Neural progenitor cell (in vitro differentiated cells): ENCODE results near the gene WLS. TPM values are rescaled to one million over a fixed set of nuclear protein-coding genes. Genes with fewer than 3 reads are reported as not detected.
A peak's percentile ranks its signal among the peaks of the same experiment; 100 is the strongest.

Experiments
- DNase-seq: peaks from one replicate; pipeline ENCODE4 v3.0.0-alpha.2; 2016; ENCODE audit warnings: low spot score
- H2AFZ ChIP-seq: fragments of 200-600 bp; sonication (generic); replicated peaks from 2 replicates; pipeline ENCODE4 v1.6.1; 2016; ENCODE audit warnings: antibody characterized with exemption
- H3F3A ChIP-seq: fragments of 200-600 bp; sonication (generic); 2 replicates; pipeline ENCODE4 v1.6.1; 2016; ENCODE audit warnings: antibody characterized with exemption, low read depth
- H3K27ac ChIP-seq: fragments of 200-600 bp; sonication (generic); 2 replicates; pipeline ENCODE4 v1.5.1; 2016; ENCODE audit warnings: mild to moderate bottlenecking
- H3K27me3 ChIP-seq: fragments of 200-600 bp; sonication (generic); 2 replicates; pipeline ENCODE4 v1.6.1; 2016; ENCODE audit warnings: mild to moderate bottlenecking, moderate library complexity
- H3K36me3 ChIP-seq: fragments of 200-600 bp; sonication (generic); 2 replicates; pipeline ENCODE4 v1.5.1; 2016
- H3K4me1 ChIP-seq: fragments of 200-600 bp; sonication (generic); 2 replicates; pipeline ENCODE4 v1.6.1; 2016; ENCODE audit warnings: mixed run types
- H3K4me2 ChIP-seq: fragments of 200-600 bp; sonication (generic); 2 replicates; pipeline ENCODE4 v1.6.1; 2016
- H3K4me3 ChIP-seq: fragments of 200-600 bp; sonication (generic); 2 replicates; pipeline ENCODE4 v1.5.1; 2016
- H3K79me2 ChIP-seq: fragments of 200-600 bp; sonication (generic); 2 replicates; pipeline ENCODE4 v1.6.1; 2016; ENCODE audit warnings: low read depth
- H3K9ac ChIP-seq: fragments of 200-600 bp; sonication (generic); 2 replicates; pipeline ENCODE4 v1.6.1; 2016
- H3K9me3 ChIP-seq: fragments of 200-600 bp; sonication (generic); 2 replicates; pipeline ENCODE4 v1.5.1; 2016; ENCODE audit warnings: low read depth
- H4K20me1 ChIP-seq: fragments of 200-600 bp; sonication (generic); 2 replicates; pipeline ENCODE4 v1.6.1; 2016; ENCODE audit warnings: low read depth
- H3K27ac Mint-ChIP-seq: 3 replicates; pipeline ENCODE4 v1.8.0; 2021; ENCODE audit warnings: mixed read lengths
- H3K27me3 Mint-ChIP-seq: 2 replicates; pipeline ENCODE4 v1.8.0; 2022; ENCODE audit warnings: low read depth, mild to moderate bottlenecking, inconsistent platforms, moderate library complexity, mixed read lengths; ENCODE audit not compliant: insufficient read depth
- H3K36me3 Mint-ChIP-seq: 3 replicates; pipeline ENCODE4 v1.8.0; 2021; ENCODE audit warnings: mixed read lengths
- H3K4me1 Mint-ChIP-seq: 3 replicates; pipeline ENCODE4 v1.8.0; 2021; ENCODE audit warnings: mixed read lengths
- H3K4me3 Mint-ChIP-seq: 3 replicates; pipeline ENCODE4 v1.8.0; 2021; ENCODE audit warnings: mild to moderate bottlenecking, moderate library complexity, mixed read lengths
- H3K9me3 Mint-ChIP-seq: 3 replicates; pipeline ENCODE4 v1.8.0; 2020; ENCODE audit warnings: mixed read lengths
- EZH2 ChIP-seq: fragments of 200-600 bp; sonication (generic); IDR thresholded peaks from 2 replicates; pipeline ENCODE4 v1.6.1; 2017; ENCODE audit warnings: antibody characterized with exemption, mild to moderate bottlenecking, moderate library complexity
- EZH2phosphoT487 ChIP-seq: fragments of 200-600 bp; sonication (generic); IDR thresholded peaks from 2 replicates; pipeline ENCODE4 v1.6.1; 2017; ENCODE audit warnings: antibody characterized with exemption
- total RNA-seq: library from RNA; depleted of rRNA; stranded (reverse); fragments of >200 nt; gene quantifications from 2 replicates; pipeline ENCODE4 v1.2.3, GENCODE V29; 2015; ENCODE audit warnings: low replicate concordance
- TF ChIP-seq, protein P1 (sequence below): fragments of 200-600 bp; sonication (generic); IDR thresholded peaks from 2 replicates; pipeline ENCODE4 v1.5.1; 2017; ENCODE audit warnings: antibody characterized with exemption, mild to moderate bottlenecking

The WLS gene
- total RNA-seq, 1 donor from 2014 or later, result 259 TPM

DNA sequence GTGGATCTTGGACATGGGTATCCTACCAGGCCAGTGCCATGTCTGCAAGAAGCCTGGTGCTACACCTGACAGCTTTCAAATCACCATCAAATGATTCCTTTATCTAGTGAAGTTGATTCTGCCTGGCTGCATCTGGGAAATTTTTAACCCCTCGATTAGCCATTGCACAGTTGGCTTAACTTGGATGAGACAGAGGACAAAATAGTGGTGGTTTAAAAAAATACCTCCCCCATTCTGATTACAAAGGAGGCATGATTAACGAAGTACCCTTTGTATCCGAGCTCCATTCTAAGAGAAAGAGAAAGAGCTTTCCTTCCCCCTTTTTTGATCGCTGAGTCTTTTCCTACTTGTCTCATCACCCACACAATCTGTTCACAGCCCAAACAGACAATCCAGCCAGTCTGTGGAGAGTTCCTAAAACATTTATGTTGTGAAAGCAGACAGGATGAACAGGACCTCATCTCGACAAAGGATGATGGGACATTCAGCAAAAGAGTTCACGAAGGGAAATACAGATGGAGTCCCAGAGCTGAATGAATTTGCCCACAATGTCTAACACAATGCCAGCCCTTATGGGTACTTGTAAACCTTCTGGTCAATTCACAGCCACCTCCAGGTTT is 20.5 kb downstream of the WLS start:
- Histone ChIP-seq H3K79me2 (peaks cover 94% of the 10 kb centered on the region), H3K9ac (no peak overlapping the region), H3K36me3 (no peaks in the 10 kb centered on the region), H3K4me1 (peaks cover 73% of the 10 kb centered on the region), H3K4me2 (peak overlapping the region; percentile 69), H4K20me1 (peaks cover 37% of the 10 kb centered on the region), H3K9me3 (no peaks in the 10 kb centered on the region), H3K4me3 (peak overlapping the region; percentile 26), H3K27me3 (no peaks in the 10 kb centered on the region), H2AFZ (no peak overlapping the region), H3K27ac (peak overlapping the region; percentile 93), H3F3A (peaks cover 53% of the 10 kb centered on the region)
- Mint-ChIP-seq H3K27ac (peak overlapping the region; percentile 55), H3K27me3 (no peaks in the 10 kb centered on the region), H3K4me3 (peak overlapping the region; percentile 17), H3K9me3 (no peaks in the 10 kb centered on the region), H3K36me3 (peaks cover 40% of the 10 kb centered on the region), H3K4me1 (peaks cover 58% of the 10 kb centered on the region)
- DNase-seq, result peak; percentile 77
- TF ChIP-seq, protein P1, sequence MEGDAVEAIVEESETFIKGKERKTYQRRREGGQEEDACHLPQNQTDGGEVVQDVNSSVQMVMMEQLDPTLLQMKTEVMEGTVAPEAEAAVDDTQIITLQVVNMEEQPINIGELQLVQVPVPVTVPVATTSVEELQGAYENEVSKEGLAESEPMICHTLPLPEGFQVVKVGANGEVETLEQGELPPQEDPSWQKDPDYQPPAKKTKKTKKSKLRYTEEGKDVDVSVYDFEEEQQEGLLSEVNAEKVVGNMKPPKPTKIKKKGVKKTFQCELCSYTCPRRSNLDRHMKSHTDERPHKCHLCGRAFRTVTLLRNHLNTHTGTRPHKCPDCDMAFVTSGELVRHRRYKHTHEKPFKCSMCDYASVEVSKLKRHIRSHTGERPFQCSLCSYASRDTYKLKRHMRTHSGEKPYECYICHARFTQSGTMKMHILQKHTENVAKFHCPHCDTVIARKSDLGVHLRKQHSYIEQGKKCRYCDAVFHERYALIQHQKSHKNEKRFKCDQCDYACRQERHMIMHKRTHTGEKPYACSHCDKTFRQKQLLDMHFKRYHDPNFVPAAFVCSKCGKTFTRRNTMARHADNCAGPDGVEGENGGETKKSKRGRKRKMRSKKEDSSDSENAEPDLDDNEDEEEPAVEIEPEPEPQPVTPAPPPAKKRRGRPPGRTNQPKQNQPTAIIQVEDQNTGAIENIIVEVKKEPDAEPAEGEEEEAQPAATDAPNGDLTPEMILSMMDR, result no peak
- TF ChIP-seq EZH2phosphoT487, result peak; percentile 65
- no peak for TF ChIP-seq EZH2

DNA sequence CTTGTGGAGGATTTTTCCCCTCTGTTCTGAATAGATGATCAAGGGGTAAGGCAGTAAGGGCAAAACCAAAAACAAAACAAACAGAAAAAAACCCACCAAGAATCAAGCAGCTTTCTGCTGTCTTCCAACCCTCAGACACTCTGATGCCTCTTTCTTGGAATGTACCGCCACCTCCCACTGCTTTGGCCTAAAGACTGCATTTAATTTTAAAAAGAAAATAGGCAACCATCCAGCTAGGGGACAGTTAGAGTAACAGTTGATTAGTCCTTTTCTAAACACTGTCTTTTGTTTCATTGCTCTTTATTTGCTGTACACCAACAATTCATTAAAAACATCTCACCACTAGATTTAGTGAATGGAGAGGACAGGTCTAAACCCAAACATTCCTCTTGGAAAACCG is 21.5 kb downstream of the WLS start:
- peak; percentile 55 for DNase-seq
- peak overlapping the region; percentile 17 for H3K4me3 Mint-ChIP-seq
- H4K20me1 ChIP-seq, result peaks cover 45% of the 10 kb centered on the region
- H3K4me2 ChIP-seq, result peak overlapping the region; percentile 69
- no peaks in the 10 kb centered on the region for H3K9me3 Mint-ChIP-seq
- peaks cover 72% of the 10 kb centered on the region for H3K4me1 ChIP-seq
- H2AFZ ChIP-seq, result no peak overlapping the region
- TF ChIP-seq EZH2 (no peak), EZH2phosphoT487 (no peak)
- TF ChIP-seq, protein P1, result no peak
- H3K27me3 ChIP-seq, result no peaks in the 10 kb centered on the region
- H3K36me3 Mint-ChIP-seq, result peaks cover 43% of the 10 kb centered on the region
- peak overlapping the region; percentile 78 for H3K27ac Mint-ChIP-seq
- H3K9me3 ChIP-seq, result no peaks in the 10 kb centered on the region
- H3K36me3 ChIP-seq, result no peaks in the 10 kb centered on the region
- H3K79me2 ChIP-seq, result peaks cover 94% of the 10 kb centered on the region
- H3K4me3 ChIP-seq, result peak overlapping the region; percentile 20
- no peaks in the 10 kb centered on the region for H3K27me3 Mint-ChIP-seq
- no peak overlapping the region for H3K9ac ChIP-seq
- peak overlapping the region; percentile 74 for H3K27ac ChIP-seq
- peaks cover 43% of the 10 kb centered on the region for H3F3A ChIP-seq
- peaks cover 66% of the 10 kb centered on the region for H3K4me1 Mint-ChIP-seq

- Histone ChIP-seq H3K4me2 (peak overlapping the region; percentile 69), H3K27ac (peak overlapping the region; percentile 74), H3K4me3 (no peak overlapping the region), H4K20me1 (peaks cover 52% of the 10 kb centered on the region), H3K9ac (no peak overlapping the region), H3K9me3 (no peaks in the 10 kb centered on the region), H3K27me3 (no peaks in the 10 kb centered on the region), H3K36me3 (no peaks in the 10 kb centered on the region), H3K4me1 (peaks cover 68% of the 10 kb centered on the region), H3K79me2 (peaks cover 94% of the 10 kb centered on the region), H2AFZ (no peak overlapping the region), H3F3A (peaks cover 35% of the 10 kb centered on the region)
- Mint-ChIP-seq H3K27ac (no peak overlapping the region), H3K4me1 (peaks cover 70% of the 10 kb centered on the region), H3K4me3 (no peak overlapping the region), H3K27me3 (no peaks in the 10 kb centered on the region), H3K36me3 (peaks cover 46% of the 10 kb centered on the region), H3K9me3 (no peaks in the 10 kb centered on the region)
- DNase-seq, result no peak
- TF ChIP-seq EZH2 (no peak), EZH2phosphoT487 (no peak)
- TF ChIP-seq, protein P1, result no peak
These were observed 22.3 kb downstream of the WLS start for GRCh38 chr1:68210027-68210426.
